Epidermal melanocyte (primary cell): ENCODE results near the gene HIVEP3.

Experiments used
- DNase-seq: peaks from one replicate; pipeline ENCODE4 v3.0.0; 2011; ENCODE audit warnings: low spot score; ENCODE audit not compliant: insufficient read length

Gene HIVEP3

GRCh38 chr1:41874151-41874719, 44.5 kb downstream of the HIVEP3 start:
- no peak for DNase-seq

- DNase-seq = no peak
Measured at GRCh38 chr1:41872074-41872473, 46.6 kb downstream of the HIVEP3 start.

GRCh38 chr1:41870076-41870562, 48.6 kb downstream of the HIVEP3 start:
- DNase-seq = no peak

- DNase-seq = no peak
Measured at GRCh38 chr1:41868241-41868998, 50.3 kb downstream of the HIVEP3 start.

GRCh38 chr1:41866285-41866684, 52.4 kb downstream of the HIVEP3 start:
- no peak for DNase-seq

- no peak for DNase-seq
Measured at GRCh38 chr1:41864471-41865040, 54.2 kb downstream of the HIVEP3 start.

GRCh38 chr1:41863718-41864117, 55.0 kb downstream of the HIVEP3 start:
- DNase-seq = no peak

GRCh38 chr1:41862384-41863221, 56.1 kb downstream of the HIVEP3 start:
- no peak for DNase-seq

- DNase-seq = no peak
Measured at GRCh38 chr1:41861535-41862383, 57.0 kb downstream of the HIVEP3 start.

GRCh38 chr1:41860771-41861170, 58.0 kb downstream of the HIVEP3 start:
- no peak for DNase-seq

- DNase-seq = no peak
Measured at GRCh38 chr1:41860214-41860613, 58.5 kb downstream of the HIVEP3 start.

GRCh38 chr1:41859686-41860085, 59.0 kb downstream of the HIVEP3 start:
- no peak for DNase-seq

- DNase-seq = no peak
Measured at GRCh38 chr1:41856944-41857285, 61.8 kb downstream of the HIVEP3 start.

GRCh38 chr1:41856151-41856943, 62.4 kb downstream of the HIVEP3 start:
- no peak for DNase-seq

- no peak for DNase-seq
Measured at GRCh38 chr1:41855713-41856112, 63.0 kb downstream of the HIVEP3 start.

GRCh38 chr1:41853907-41854306, 64.8 kb downstream of the HIVEP3 start:
- DNase-seq = no peak

- DNase-seq = no peak
Measured at GRCh38 chr1:41852091-41852490, 66.6 kb downstream of the HIVEP3 start.

- DNase-seq = no peak
Measured at GRCh38 chr1:41851589-41851988, 67.1 kb downstream of the HIVEP3 start.

- DNase-seq = no peak
Measured at GRCh38 chr1:41850029-41850428, 68.7 kb downstream of the HIVEP3 start.

GRCh38 chr1:41849211-41849759, 69.4 kb downstream of the HIVEP3 start:
- no peak for DNase-seq
